Endodermal cell (in vitro differentiated cells): ENCODE results near the gene FARP1. TPM values are rescaled to one million over a fixed set of nuclear protein-coding genes. Genes with fewer than 3 reads are reported as not detected.
A peak's percentile ranks its signal among the peaks of the same experiment; 100 is the strongest.

Source experiments
- DNase-seq: peaks from one replicate; pipeline ENCODE4 v3.0.0-alpha.2; 2017
- H3K27ac ChIP-seq: 2 replicates; pipeline ENCODE4 v1.5.1; 2013; ENCODE audit warnings: mild to moderate bottlenecking, low read depth, low read length, moderate library complexity
- H3K27me3 ChIP-seq: 2 replicates; pipeline ENCODE4 v1.6.1; 2013; ENCODE audit warnings: mild to moderate bottlenecking, low read length, moderate library complexity; ENCODE audit not compliant: insufficient read depth, control insufficient read depth, poor library complexity, severe bottlenecking
- H3K36me3 ChIP-seq: 2 replicates; pipeline ENCODE4 v1.7.0; 2013; ENCODE audit warnings: mild to moderate bottlenecking, low read length, moderate library complexity; ENCODE audit not compliant: control insufficient read depth, insufficient read depth
- H3K4me1 ChIP-seq: one replicate; pipeline ENCODE4 v1.7.0; 2013; ENCODE audit warnings: low read length; ENCODE audit not compliant: control insufficient read depth, insufficient read depth
- H3K4me3 ChIP-seq: 2 replicates; pipeline ENCODE4 v1.5.1; 2013; ENCODE audit warnings: mild to moderate bottlenecking, low read length, moderate library complexity
- H3K9ac ChIP-seq: 2 replicates; pipeline ENCODE4 v1.6.1; 2013; ENCODE audit warnings: mild to moderate bottlenecking, low read length, moderate library complexity; ENCODE audit not compliant: poor library complexity, severe bottlenecking; ENCODE audit errors: extremely low read depth
- H3K9me3 ChIP-seq: 2 replicates; pipeline ENCODE4 v1.6.1; 2013; ENCODE audit warnings: mild to moderate bottlenecking, low read length, moderate library complexity; ENCODE audit not compliant: control insufficient read depth
- H3K27ac Mint-ChIP-seq: 2 replicates; pipeline ENCODE4 v1.8.0; 2020; ENCODE audit warnings: mixed read lengths
- H3K27me3 Mint-ChIP-seq: 2 replicates; pipeline ENCODE4 v1.8.0; 2021; ENCODE audit warnings: mild to moderate bottlenecking, mixed read lengths; ENCODE audit not compliant: insufficient read depth
- H3K36me3 Mint-ChIP-seq: 2 replicates; pipeline ENCODE4 v1.8.0; 2020; ENCODE audit warnings: low read depth, mixed read lengths
- H3K4me1 Mint-ChIP-seq: 2 replicates; pipeline ENCODE4 v1.8.0; 2020; ENCODE audit warnings: mixed read lengths
- H3K4me3 Mint-ChIP-seq: 2 replicates; pipeline ENCODE4 v1.8.0; 2020; ENCODE audit warnings: mild to moderate bottlenecking, moderate library complexity, mixed read lengths
- H3K9me3 Mint-ChIP-seq: 2 replicates; pipeline ENCODE4 v1.8.0; 2020; ENCODE audit warnings: mild to moderate bottlenecking, mixed read lengths
- WGBS, 2 experiments: methylation state at CpG; one replicate each; pipeline versions ENCODE4 v1.1.5 to v1.1.7; 2013; ENCODE audit warnings: missing lambda C conversion rate in 2 of 2, mixed read lengths in 1 of 2; ENCODE audit not compliant: insufficient coverage in 1 of 2, insufficient read length in 1 of 2; 5-methylcytosine and 5-hydroxymethylcytosine counted together
- total RNA-seq, 2 donors: library from RNA; stranded (reverse); fragmentation: NEBNext Ultra II Directional in 1 of 2; extraction: Animal tissue kit (Norgen Biotek cat#: 25700) in 1 of 2; gene quantifications; 2 replicates in 1 of 2; 3 replicates in 1 of 2; pipeline ENCODE4 v1.2.1, GENCODE V29; 2021
- TF ChIP-seq, protein P1 (sequence below): fragments of 200-600 bp; sonication (generic); conservative IDR thresholded peaks from 2 replicates; pipeline ENCODE4 v1.5.0; 2021; ENCODE audit warnings: antibody characterized with exemption, mild to moderate bottlenecking

The FARP1 gene
- total RNA-seq, 2 donors from 2014 or later = 237 to 319 TPM

- Histone ChIP-seq H3K9ac (no peak overlapping the region), H3K36me3 (peaks cover 23% of the 10 kb centered on the region), H3K4me3 (no peak overlapping the region), H3K4me1 (peaks cover 21% of the 10 kb centered on the region), H3K27ac (no peak overlapping the region), H3K9me3 (no peaks in the 10 kb centered on the region), H3K27me3 (no peaks in the 10 kb centered on the region)
- H3K9me3 Mint-ChIP-seq = no peaks in the 10 kb centered on the region
- H3K4me3 Mint-ChIP-seq = no peak overlapping the region
- peaks cover 18% of the 10 kb centered on the region for H3K36me3 Mint-ChIP-seq
- no peaks in the 10 kb centered on the region for H3K27me3 Mint-ChIP-seq
- 78 to 81% methylated on average over 4 of the region's 4 CpGs for WGBS, 2 experiments
- H3K4me1 Mint-ChIP-seq = peaks cover 52% of the 10 kb centered on the region
- TF ChIP-seq, protein P1, sequence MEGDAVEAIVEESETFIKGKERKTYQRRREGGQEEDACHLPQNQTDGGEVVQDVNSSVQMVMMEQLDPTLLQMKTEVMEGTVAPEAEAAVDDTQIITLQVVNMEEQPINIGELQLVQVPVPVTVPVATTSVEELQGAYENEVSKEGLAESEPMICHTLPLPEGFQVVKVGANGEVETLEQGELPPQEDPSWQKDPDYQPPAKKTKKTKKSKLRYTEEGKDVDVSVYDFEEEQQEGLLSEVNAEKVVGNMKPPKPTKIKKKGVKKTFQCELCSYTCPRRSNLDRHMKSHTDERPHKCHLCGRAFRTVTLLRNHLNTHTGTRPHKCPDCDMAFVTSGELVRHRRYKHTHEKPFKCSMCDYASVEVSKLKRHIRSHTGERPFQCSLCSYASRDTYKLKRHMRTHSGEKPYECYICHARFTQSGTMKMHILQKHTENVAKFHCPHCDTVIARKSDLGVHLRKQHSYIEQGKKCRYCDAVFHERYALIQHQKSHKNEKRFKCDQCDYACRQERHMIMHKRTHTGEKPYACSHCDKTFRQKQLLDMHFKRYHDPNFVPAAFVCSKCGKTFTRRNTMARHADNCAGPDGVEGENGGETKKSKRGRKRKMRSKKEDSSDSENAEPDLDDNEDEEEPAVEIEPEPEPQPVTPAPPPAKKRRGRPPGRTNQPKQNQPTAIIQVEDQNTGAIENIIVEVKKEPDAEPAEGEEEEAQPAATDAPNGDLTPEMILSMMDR = no peak
- no peak for DNase-seq
- no peak overlapping the region for H3K27ac Mint-ChIP-seq
Observed at GRCh38 chr13:98305670-98306069, 162.8 kb downstream of the FARP1 start.

- peaks cover 54% of the 10 kb centered on the region for H3K4me1 Mint-ChIP-seq
- Histone ChIP-seq H3K9ac (no peak overlapping the region), H3K4me3 (no peak overlapping the region), H3K27ac (no peak overlapping the region), H3K27me3 (no peaks in the 10 kb centered on the region), H3K36me3 (peaks cover 24% of the 10 kb centered on the region), H3K4me1 (peaks cover 26% of the 10 kb centered on the region), H3K9me3 (no peaks in the 10 kb centered on the region)
- no peaks in the 10 kb centered on the region for H3K27me3 Mint-ChIP-seq
- WGBS, 2 experiments = 83 to 87% methylated on average over 13 to 16 of the region's 16 CpGs
- H3K36me3 Mint-ChIP-seq = peaks cover 18% of the 10 kb centered on the region
- no peaks in the 10 kb centered on the region for H3K9me3 Mint-ChIP-seq
- TF ChIP-seq, protein P1 = no peak
- no peak for DNase-seq
- H3K27ac Mint-ChIP-seq = peak overlapping the region; percentile 22
- H3K4me3 Mint-ChIP-seq = no peak overlapping the region
Observed at GRCh38 chr13:98307463-98308085, 164.7 kb downstream of the FARP1 start.

- Histone ChIP-seq H3K27me3 (no peaks in the 10 kb centered on the region), H3K4me3 (no peak overlapping the region), H3K36me3 (peaks cover 30% of the 10 kb centered on the region), H3K27ac (no peak overlapping the region), H3K4me1 (peaks cover 28% of the 10 kb centered on the region), H3K9ac (no peak overlapping the region), H3K9me3 (no peaks in the 10 kb centered on the region)
- DNase-seq = no peak
- TF ChIP-seq, protein P1 = no peak
- Mint-ChIP-seq H3K9me3 (no peaks in the 10 kb centered on the region), H3K4me3 (no peak overlapping the region), H3K36me3 (peaks cover 18% of the 10 kb centered on the region), H3K27me3 (no peaks in the 10 kb centered on the region), H3K27ac (peak overlapping the region; percentile 41), H3K4me1 (peaks cover 56% of the 10 kb centered on the region)
- WGBS, 2 experiments = 90 to 91% methylated on average over 16 to 20 of the region's 20 CpGs
Observed at GRCh38 chr13:98308086-98308911, 165.4 kb downstream of the FARP1 start.
